ENCODE data around the gene DNAJB4.

DNA sequence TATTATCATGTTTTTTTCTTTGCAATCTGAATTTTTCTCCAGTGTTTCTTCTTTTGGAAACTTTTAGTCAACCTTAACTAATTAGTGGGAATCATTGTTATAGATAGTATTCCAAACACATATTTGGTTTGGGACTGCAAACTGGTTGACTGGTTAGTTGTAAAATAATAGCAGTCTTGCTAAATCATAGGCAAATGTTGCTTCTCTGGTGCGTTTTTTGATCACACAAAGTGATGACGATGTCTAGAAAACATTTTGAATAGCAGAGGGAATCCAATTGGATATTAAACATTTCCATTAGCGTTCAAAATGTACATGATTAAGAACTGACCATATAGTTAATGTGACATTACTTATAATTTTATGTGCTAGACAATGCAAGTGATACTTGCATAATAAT lies 4.5 kb downstream of the DNAJB4 start:
- TF ChIP-seq EZH2 (IDR thresholded peaks at IDR 0.05; ENCODE audit: borderline replicate concordance, low read length), result no peak
- TF ChIP-seq, protein P1, sequence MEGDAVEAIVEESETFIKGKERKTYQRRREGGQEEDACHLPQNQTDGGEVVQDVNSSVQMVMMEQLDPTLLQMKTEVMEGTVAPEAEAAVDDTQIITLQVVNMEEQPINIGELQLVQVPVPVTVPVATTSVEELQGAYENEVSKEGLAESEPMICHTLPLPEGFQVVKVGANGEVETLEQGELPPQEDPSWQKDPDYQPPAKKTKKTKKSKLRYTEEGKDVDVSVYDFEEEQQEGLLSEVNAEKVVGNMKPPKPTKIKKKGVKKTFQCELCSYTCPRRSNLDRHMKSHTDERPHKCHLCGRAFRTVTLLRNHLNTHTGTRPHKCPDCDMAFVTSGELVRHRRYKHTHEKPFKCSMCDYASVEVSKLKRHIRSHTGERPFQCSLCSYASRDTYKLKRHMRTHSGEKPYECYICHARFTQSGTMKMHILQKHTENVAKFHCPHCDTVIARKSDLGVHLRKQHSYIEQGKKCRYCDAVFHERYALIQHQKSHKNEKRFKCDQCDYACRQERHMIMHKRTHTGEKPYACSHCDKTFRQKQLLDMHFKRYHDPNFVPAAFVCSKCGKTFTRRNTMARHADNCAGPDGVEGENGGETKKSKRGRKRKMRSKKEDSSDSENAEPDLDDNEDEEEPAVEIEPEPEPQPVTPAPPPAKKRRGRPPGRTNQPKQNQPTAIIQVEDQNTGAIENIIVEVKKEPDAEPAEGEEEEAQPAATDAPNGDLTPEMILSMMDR (conservative IDR thresholded peaks at IDR 0.05 in 1 of 2, IDR thresholded peaks at IDR 0.05 in 1 of 2; ENCODE audit: extremely low read depth in 1 of 2, insufficient read depth in 1 of 2, low read depth in 1 of 2, low read length in 2 of 2), result no peak
